GM12874 (cell line): ENCODE results near the gene SMTNL1.

Experiments used
- CTCF ChIP-seq: IDR thresholded peaks from 2 replicates; pipeline ENCODE4 v1.5.1; 2011; ENCODE audit warnings: low read depth, mild to moderate bottlenecking, control low read depth, low read length, moderate library complexity; ENCODE audit not compliant: insufficient read depth

SMTNL1 gene

DNA sequence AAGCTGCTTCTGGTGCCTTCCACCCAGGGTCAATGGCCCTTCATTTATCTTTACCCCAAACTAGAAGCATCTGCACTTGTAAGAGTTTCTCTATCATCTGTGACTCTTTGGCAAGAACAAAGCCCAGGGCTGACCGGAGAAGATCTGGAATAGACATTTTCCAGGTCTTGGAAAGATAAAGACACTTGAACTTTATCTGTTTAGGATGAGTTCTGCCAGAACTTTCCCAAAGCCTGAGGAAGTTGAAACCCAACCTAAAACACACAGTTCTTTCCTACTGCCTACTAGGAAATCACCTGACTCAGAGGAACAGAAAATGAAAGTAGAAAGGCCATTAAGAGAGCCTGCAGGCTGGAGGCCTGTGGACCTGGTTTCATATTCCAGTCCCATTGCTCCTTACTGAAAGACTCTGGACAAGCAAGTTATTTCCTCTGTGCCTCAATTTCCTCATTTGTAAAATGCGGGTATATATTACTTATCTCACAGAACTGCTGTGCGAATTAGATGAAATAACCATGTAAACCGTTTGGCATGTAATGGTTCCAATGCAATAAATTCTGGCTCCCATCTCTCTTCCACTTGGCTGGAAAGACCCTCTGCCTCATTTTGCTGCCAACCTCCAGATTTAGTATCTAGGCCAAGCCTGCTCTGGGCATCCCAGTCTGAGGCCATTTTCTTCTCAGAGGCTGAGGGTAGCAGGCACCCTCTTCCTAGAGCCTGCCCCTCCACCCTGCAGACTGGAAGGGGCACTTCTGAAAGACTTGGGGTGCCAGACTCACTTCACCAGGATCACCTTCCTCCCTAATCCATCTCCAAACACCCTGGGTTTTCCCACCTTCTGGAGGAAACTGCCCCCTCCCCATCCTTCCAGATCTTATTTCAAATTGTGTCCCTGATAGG is 28.9 kb downstream of the SMTNL1 start:
- TF ChIP-seq CTCF = no peak

GRCh38 chr11:57566905-57567514 is 29.6 kb downstream of the SMTNL1 start:
- no peak for TF ChIP-seq CTCF

DNA sequence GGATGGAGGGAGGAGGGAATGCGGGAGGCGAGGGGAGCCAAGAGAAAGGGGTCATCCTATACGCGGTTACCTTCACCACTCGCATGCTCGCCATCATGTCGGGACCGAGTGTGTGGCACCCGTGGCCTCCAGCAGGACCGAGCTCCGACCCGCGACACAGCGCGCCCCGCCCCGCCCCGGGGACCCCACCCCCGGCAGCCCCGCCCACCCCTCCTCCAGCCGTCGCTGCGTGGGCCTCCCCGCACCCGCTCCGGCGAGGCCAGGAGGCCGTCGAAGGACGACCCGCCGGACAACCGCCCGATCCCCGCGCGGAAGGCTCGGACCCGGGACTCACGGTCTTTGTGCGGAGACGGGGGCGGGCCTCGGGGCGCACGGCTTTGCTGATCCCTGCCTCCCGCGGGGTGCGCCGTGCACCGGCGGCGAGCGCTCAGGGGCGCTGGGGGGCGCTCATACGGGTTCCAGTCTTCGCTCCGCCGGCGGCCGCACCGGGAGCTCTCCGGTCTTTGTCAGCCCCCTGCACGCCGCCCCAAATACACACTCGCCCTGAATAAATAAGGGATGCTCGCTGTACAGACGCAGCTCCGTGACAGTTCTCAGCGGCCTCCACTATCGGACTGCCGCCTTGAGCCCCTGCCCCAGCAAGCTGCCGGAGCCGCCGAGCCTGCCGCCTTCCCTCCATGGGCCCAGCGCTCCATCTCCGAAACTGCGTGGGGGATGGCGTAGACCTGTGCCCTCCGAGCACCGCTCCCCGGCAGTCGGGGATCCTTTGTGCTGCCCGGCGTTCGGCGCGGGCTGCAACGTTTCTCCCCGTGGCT is 30.3 kb downstream of the SMTNL1 start, which contains the start of gene UBE2L6:
UBE2L6 (minus strand) TSS at position 158 of the 815 bp plus-strand sequence; CDS start at position 97, 61 bp downstream.
- peak; percentile 64 for TF ChIP-seq CTCF

GRCh38 chr11:57568330-57568766 is 31.0 kb downstream of the SMTNL1 start:
- TF ChIP-seq CTCF = peak; percentile 93

DNA sequence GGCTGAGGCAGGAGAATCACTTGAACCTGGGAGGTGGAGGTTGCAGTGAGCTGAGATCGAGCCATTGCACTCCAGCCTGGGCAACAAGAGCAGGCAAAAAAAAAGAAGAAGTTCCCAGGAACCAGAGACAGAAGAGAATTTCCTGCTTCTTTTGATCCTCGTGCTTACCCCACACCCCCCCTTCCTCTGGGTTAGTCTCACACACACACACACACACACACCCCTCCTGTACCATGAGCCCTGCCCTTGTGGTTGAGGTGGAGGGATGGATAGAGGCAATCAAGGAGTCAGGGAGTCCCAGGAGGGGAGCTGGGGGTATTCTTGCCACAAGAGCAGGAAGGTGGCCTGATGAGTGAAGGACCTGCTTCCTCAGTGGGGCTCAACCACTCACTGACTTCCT is 34.2 kb downstream of the SMTNL1 start:
- no peak for TF ChIP-seq CTCF

DNA sequence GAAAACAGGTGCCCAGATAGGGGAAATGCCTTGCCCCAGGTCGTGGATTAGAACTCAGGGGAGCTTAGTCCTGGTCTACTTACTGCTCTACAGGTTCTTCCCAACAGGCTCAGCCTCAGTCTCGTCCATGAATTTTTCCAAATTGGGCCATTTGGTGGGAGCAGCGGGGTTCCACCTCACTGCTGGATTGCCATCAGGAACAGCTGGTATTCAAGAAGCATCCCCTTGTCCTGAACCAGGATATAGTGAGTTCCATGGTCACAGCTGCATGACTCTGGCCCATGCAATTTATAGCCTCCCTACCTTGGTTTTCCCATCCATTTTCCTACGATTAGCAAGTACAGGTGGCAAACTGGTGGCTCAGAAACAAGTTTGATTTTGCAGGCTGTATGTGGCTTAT is 36.7 kb downstream of the SMTNL1 start:
- no peak for TF ChIP-seq CTCF

- no peak for TF ChIP-seq CTCF
These were observed 46.9 kb downstream of the SMTNL1 start for GRCh38 chr11:57584341-57584740.
